Esophagus squamous epithelium (tissue), 4 donors: ENCODE measurements around the gene ZSCAN1.

ENCODE experiments used
- POLR2A ChIP-seq, 4 donors: fragments of 450-650 bp; IDR thresholded peaks; one replicate each; pipeline ENCODE4 v1.6.1; 2017; ENCODE audit warnings: antibody characterized with exemption in 4 of 4, mild to moderate bottlenecking in 4 of 4, moderate library complexity in 3 of 4
- TF ChIP-seq, protein P1 (sequence below), 6 experiments: fragments of 450-650 bp in 4 of 6; fragments of 200-600 bp in 2 of 6; sonication (generic) in 2 of 6; IDR thresholded peaks; one replicate each; pipeline ENCODE4 v1.5.1; 2016 to 2019; ENCODE audit warnings: antibody characterized with exemption in 6 of 6, mild to moderate bottlenecking in 4 of 6, moderate library complexity in 4 of 6

DNA sequence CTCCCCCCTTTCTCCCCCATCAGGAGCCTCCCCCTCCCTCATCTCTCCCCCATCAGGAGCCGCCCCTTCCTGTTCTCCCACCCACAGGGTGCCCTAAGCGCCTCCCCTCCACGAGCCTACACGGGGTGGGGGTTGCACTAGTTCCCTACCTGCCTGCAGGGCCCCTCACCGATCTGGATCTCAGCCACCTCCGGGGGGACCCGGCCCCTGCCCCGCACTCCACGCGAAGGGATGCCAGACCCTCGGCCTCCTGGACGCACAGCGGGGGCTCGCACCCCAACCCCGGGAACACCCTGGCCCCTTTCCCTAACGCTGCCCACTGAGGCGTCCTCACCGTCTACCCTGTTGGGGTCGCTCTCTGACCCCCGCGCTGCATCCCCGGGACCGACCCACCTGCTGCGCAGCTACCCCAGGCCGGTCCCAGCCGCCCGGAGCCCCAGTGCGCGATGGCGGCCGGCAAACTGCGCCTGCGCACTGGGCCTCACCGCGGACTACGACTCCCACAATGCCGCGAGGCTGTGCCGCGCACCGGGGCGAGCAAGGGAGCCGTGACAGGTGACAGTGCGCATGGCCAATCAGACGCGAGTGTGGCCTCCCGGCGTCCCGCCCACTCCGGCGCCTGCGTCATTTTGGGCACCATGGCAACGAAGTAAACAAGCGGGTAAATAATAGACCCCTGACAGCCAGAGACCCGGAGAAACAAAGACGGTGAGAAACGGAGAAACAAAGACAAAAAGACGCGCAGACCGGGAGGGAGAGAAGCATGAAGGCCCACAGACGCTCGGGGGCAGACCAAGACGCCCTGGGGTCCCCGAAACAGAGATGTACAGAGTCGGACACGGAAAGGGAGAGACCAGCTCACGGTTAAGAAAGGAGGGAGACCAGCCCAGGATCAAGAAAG is 64.2 kb downstream of the ZSCAN1 start, which contains the start of gene ZSCAN18:
- TF ChIP-seq, protein P1, sequence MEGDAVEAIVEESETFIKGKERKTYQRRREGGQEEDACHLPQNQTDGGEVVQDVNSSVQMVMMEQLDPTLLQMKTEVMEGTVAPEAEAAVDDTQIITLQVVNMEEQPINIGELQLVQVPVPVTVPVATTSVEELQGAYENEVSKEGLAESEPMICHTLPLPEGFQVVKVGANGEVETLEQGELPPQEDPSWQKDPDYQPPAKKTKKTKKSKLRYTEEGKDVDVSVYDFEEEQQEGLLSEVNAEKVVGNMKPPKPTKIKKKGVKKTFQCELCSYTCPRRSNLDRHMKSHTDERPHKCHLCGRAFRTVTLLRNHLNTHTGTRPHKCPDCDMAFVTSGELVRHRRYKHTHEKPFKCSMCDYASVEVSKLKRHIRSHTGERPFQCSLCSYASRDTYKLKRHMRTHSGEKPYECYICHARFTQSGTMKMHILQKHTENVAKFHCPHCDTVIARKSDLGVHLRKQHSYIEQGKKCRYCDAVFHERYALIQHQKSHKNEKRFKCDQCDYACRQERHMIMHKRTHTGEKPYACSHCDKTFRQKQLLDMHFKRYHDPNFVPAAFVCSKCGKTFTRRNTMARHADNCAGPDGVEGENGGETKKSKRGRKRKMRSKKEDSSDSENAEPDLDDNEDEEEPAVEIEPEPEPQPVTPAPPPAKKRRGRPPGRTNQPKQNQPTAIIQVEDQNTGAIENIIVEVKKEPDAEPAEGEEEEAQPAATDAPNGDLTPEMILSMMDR (IDR thresholded peaks at IDR 0.05): peak in 1 of 6 experiments; percentile 18
- TF ChIP-seq POLR2A (IDR thresholded peaks at IDR 0.05): peak in 3 of 4 donors; percentile 38 to 72 (median 62)
